ENCODE results near the gene ZNF611. TPM values are rescaled to one million over a fixed set of nuclear protein-coding genes. Genes with fewer than 3 reads are reported as not detected.
"Not testable (repeated sequence)": the region's sequence is repeated elsewhere in the genome, so short reads cannot be mapped to it uniquely, and the experiment has no call there.

Gene ZNF611
- total RNA-seq, 1 experiment from 2014 or later: 25.9 TPM

GRCh38 chr19:52742516-52742915 is 7.7 kb upstream of the ZNF611 start:
- no peaks in the 10 kb centered on the region for H3K79me2 ChIP-seq (ENCODE audit: low read length)
- no peak overlapping the region for H3K4me3 ChIP-seq (ENCODE audit: low read length)
- H3K4me2 ChIP-seq (ENCODE audit: low read depth, low read length, poor library complexity, severe bottlenecking): no peak overlapping the region
- H4K20me1 ChIP-seq (ENCODE audit: insufficient read depth, low read depth, low read length): no peaks in the 10 kb centered on the region
- no peak for DNase-seq
- H3K9ac ChIP-seq (ENCODE audit: low read length): no peak overlapping the region
- no peaks in the 10 kb centered on the region for H3K9me2 ChIP-seq (replicated peaks; ENCODE audit: insufficient read depth, low read length)
- no peaks in the 10 kb centered on the region for H3K4me1 ChIP-seq (ENCODE audit: low read length)
- no peak overlapping the region for H3K27ac ChIP-seq (ENCODE audit: low read length)
- H3K9me3 ChIP-seq (ENCODE audit: low read length): no peaks in the 10 kb centered on the region
- H2AFZ ChIP-seq (ENCODE audit: low read length): no peak overlapping the region
- no peaks in the 10 kb centered on the region for H3K27me3 ChIP-seq (ENCODE audit: low read length)
- H3K36me3 ChIP-seq (ENCODE audit: insufficient read depth, low read length): no peaks in the 10 kb centered on the region

GRCh38 chr19:52741951-52742485 is 7.2 kb upstream of the ZNF611 start:
- Histone ChIP-seq H3K4me2 (ENCODE audit: low read depth, low read length, poor library complexity, severe bottlenecking) (no peak overlapping the region), H3K9ac (ENCODE audit: low read length) (no peak overlapping the region), H3K79me2 (ENCODE audit: low read length) (no peaks in the 10 kb centered on the region), H2AFZ (ENCODE audit: low read length) (no peak overlapping the region), H3K4me3 (ENCODE audit: low read length) (no peak overlapping the region), H3K9me3 (ENCODE audit: low read length) (no peaks in the 10 kb centered on the region), H3K27ac (ENCODE audit: low read length) (no peak overlapping the region), H4K20me1 (ENCODE audit: insufficient read depth, low read depth, low read length) (no peaks in the 10 kb centered on the region), H3K36me3 (ENCODE audit: insufficient read depth, low read length) (no peaks in the 10 kb centered on the region), H3K4me1 (ENCODE audit: low read length) (no peaks in the 10 kb centered on the region), H3K27me3 (ENCODE audit: low read length) (no peaks in the 10 kb centered on the region), H3K9me2 (replicated peaks; ENCODE audit: insufficient read depth, low read length) (no peaks in the 10 kb centered on the region)
- DNase-seq: no peak

GRCh38 chr19:52741371-52741770 is 6.5 kb upstream of the ZNF611 start:
- not testable (repeated sequence) for DNase-seq; H3K36me3 ChIP-seq (ENCODE audit: insufficient read depth, low read length); H3K4me2 ChIP-seq (ENCODE audit: low read depth, low read length, poor library complexity, severe bottlenecking); H2AFZ ChIP-seq (ENCODE audit: low read length); H3K27ac ChIP-seq (ENCODE audit: low read length); H3K79me2 ChIP-seq (ENCODE audit: low read length); H3K9ac ChIP-seq (ENCODE audit: low read length); H3K4me3 ChIP-seq (ENCODE audit: low read length); H4K20me1 ChIP-seq (ENCODE audit: insufficient read depth, low read depth, low read length); H3K9me3 ChIP-seq (ENCODE audit: low read length); H3K4me1 ChIP-seq (ENCODE audit: low read length); H3K27me3 ChIP-seq (ENCODE audit: low read length); H3K9me2 ChIP-seq (replicated peaks; ENCODE audit: insufficient read depth, low read length)

- no peak overlapping the region for H2AFZ ChIP-seq (ENCODE audit: low read length)
- no peak overlapping the region for H3K4me2 ChIP-seq (ENCODE audit: low read depth, low read length, poor library complexity, severe bottlenecking)
- peaks cover 3% of the 10 kb centered on the region for H3K79me2 ChIP-seq (ENCODE audit: low read length)
- H3K4me1 ChIP-seq (ENCODE audit: low read length): peaks cover 8% of the 10 kb centered on the region
- H3K9me2 ChIP-seq (replicated peaks; ENCODE audit: insufficient read depth, low read length): no peaks in the 10 kb centered on the region
- H3K36me3 ChIP-seq (ENCODE audit: insufficient read depth, low read length): no peaks in the 10 kb centered on the region
- no peak for DNase-seq
- no peaks in the 10 kb centered on the region for H3K27me3 ChIP-seq (ENCODE audit: low read length)
- H4K20me1 ChIP-seq (ENCODE audit: insufficient read depth, low read depth, low read length): no peaks in the 10 kb centered on the region
- H3K27ac ChIP-seq (ENCODE audit: low read length): no peak overlapping the region
- no peak overlapping the region for H3K9ac ChIP-seq (ENCODE audit: low read length)
- H3K4me3 ChIP-seq (ENCODE audit: low read length): no peak overlapping the region
- no peaks in the 10 kb centered on the region for H3K9me3 ChIP-seq (ENCODE audit: low read length)
These were observed 4.7 kb upstream of the ZNF611 start for GRCh38 chr19:52739576-52739975.

GRCh38 chr19:52735734-52736133 is 890 bp upstream of the ZNF611 start:
- Histone ChIP-seq H3K4me2 (ENCODE audit: low read depth, low read length, poor library complexity, severe bottlenecking) (peak overlapping the region; percentile 98), H2AFZ (ENCODE audit: low read length) (peak overlapping the region; percentile 89; the same call in 1 of the 2 replicates), H3K4me3 (ENCODE audit: low read length) (no peak overlapping the region), H3K36me3 (ENCODE audit: insufficient read depth, low read length) (peaks cover 21% of the 10 kb centered on the region), H3K4me1 (ENCODE audit: low read length) (peaks cover 20% of the 10 kb centered on the region), H3K79me2 (ENCODE audit: low read length) (peaks cover 40% of the 10 kb centered on the region), H3K27ac (ENCODE audit: low read length) (no peak overlapping the region), H3K27me3 (ENCODE audit: low read length) (no peaks in the 10 kb centered on the region), H3K9me2 (replicated peaks; ENCODE audit: insufficient read depth, low read length) (no peaks in the 10 kb centered on the region), H3K9me3 (ENCODE audit: low read length) (no peaks in the 10 kb centered on the region; the same call in 1 of the 2 replicates), H3K9ac (ENCODE audit: low read length) (no peak overlapping the region; the same call in 1 of the 2 replicates), H4K20me1 (ENCODE audit: insufficient read depth, low read depth, low read length) (no peaks in the 10 kb centered on the region)
- no peak for DNase-seq

GRCh38 chr19:52734331-52734892 is 432 bp downstream of the ZNF611 start:
- Histone ChIP-seq H3K4me2 (ENCODE audit: low read depth, low read length, poor library complexity, severe bottlenecking) (peak overlapping the region; percentile 98), H3K4me1 (ENCODE audit: low read length) (peaks cover 20% of the 10 kb centered on the region)
- peak; percentile 70 for DNase-seq

GRCh38 chr19:52726051-52726450 is 8.8 kb downstream of the ZNF611 start:
- H2AFZ ChIP-seq (ENCODE audit: low read length); DNase-seq; H3K4me1 ChIP-seq (ENCODE audit: low read length); H3K4me2 ChIP-seq (ENCODE audit: low read depth, low read length, poor library complexity, severe bottlenecking); H3K4me3 ChIP-seq (ENCODE audit: low read length); H4K20me1 ChIP-seq (ENCODE audit: insufficient read depth, low read depth, low read length); H3K9ac ChIP-seq (ENCODE audit: low read length); H3K27me3 ChIP-seq (ENCODE audit: low read length); H3K27ac ChIP-seq (ENCODE audit: low read length); H3K9me2 ChIP-seq (replicated peaks; ENCODE audit: insufficient read depth, low read length): not testable (repeated sequence)
- peaks cover 19% of the 10 kb centered on the region for H3K9me3 ChIP-seq (ENCODE audit: low read length)
- peaks cover 92% of the 10 kb centered on the region for H3K36me3 ChIP-seq (ENCODE audit: insufficient read depth, low read length)
- H3K79me2 ChIP-seq (ENCODE audit: low read length): peaks cover 57% of the 10 kb centered on the region

More at GRCh38 chr19:52734331-52734892, 432 bp downstream of the ZNF611 start:
- H3K27me3 ChIP-seq (ENCODE audit: low read length): no peaks in the 10 kb centered on the region
- no peaks in the 10 kb centered on the region for H4K20me1 ChIP-seq (ENCODE audit: insufficient read depth, low read depth, low read length)
- H3K79me2 ChIP-seq (ENCODE audit: low read length): peaks cover 49% of the 10 kb centered on the region
- H3K9me3 ChIP-seq (ENCODE audit: low read length): no peaks in the 10 kb centered on the region; the same call in 1 of the 2 replicates
- peak overlapping the region; percentile 87 for H3K9ac ChIP-seq (ENCODE audit: low read length)
- H3K27ac ChIP-seq (ENCODE audit: low read length): peak overlapping the region; percentile 57
- H2AFZ ChIP-seq (ENCODE audit: low read length): peak overlapping the region; percentile 87; the same call in 1 of the 2 replicates
- H3K36me3 ChIP-seq (ENCODE audit: insufficient read depth, low read length): peaks cover 32% of the 10 kb centered on the region
- peak overlapping the region; percentile 91 for H3K4me3 ChIP-seq (ENCODE audit: low read length)
- no peaks in the 10 kb centered on the region for H3K9me2 ChIP-seq (replicated peaks; ENCODE audit: insufficient read depth, low read length)

- Histone ChIP-seq H3K27ac (ENCODE audit: low read length) (no peak overlapping the region), H3K9me2 (replicated peaks; ENCODE audit: insufficient read depth, low read length) (no peaks in the 10 kb centered on the region), H3K4me1 (ENCODE audit: low read length) (no peaks in the 10 kb centered on the region), H3K36me3 (ENCODE audit: insufficient read depth, low read length) (peaks cover 92% of the 10 kb centered on the region), H4K20me1 (ENCODE audit: insufficient read depth, low read depth, low read length) (no peaks in the 10 kb centered on the region), H3K9me3 (ENCODE audit: low read length) (peaks cover 21% of the 10 kb centered on the region), H3K4me2 (ENCODE audit: low read depth, low read length, poor library complexity, severe bottlenecking) (no peak overlapping the region), H3K4me3 (ENCODE audit: low read length) (no peak overlapping the region), H3K79me2 (ENCODE audit: low read length) (peaks cover 51% of the 10 kb centered on the region), H3K27me3 (ENCODE audit: low read length) (no peaks in the 10 kb centered on the region), H3K9ac (ENCODE audit: low read length) (no peak overlapping the region), H2AFZ (ENCODE audit: low read length) (no peak overlapping the region)
- no peak for DNase-seq
These were observed 9.3 kb downstream of the ZNF611 start for GRCh38 chr19:52725528-52725961.

Data from Karpas-422 (cell line).